Thyroid gland (tissue), 4 donors: ENCODE measurements around the gene PRM3.

Experiments
- CTCF ChIP-seq, 6 experiments: fragments of 200-600 bp in 3 of 6; fragments of 450-650 bp in 3 of 6; sonication (generic) in 3 of 6; IDR thresholded peaks; one replicate each; pipeline ENCODE4 v1.5.1; 2016 to 2019; ENCODE audit warnings: antibody characterized with exemption in 6 of 6, mild to moderate bottlenecking in 2 of 6, inconsistent platforms in 1 of 6, moderate library complexity in 1 of 6
- POLR2A ChIP-seq, 2 donors: fragments of 450-650 bp; IDR thresholded peaks; one replicate each; pipeline ENCODE4 v1.6.1; 2017; ENCODE audit warnings: antibody characterized with exemption in 2 of 2, mild to moderate bottlenecking in 2 of 2, moderate library complexity in 1 of 2

- TF ChIP-seq POLR2A (IDR thresholded peaks at IDR 0.05) (no peak), CTCF (IDR thresholded peaks at IDR 0.05) (no peak)
These were observed 44.0 kb downstream of the PRM3 start for GRCh38 chr16:11229432-11229831.
